Mesenchymal stem cell (in vitro differentiated cells and primary cell): ENCODE results near the gene ZNF365.

Source experiments
- DNase-seq: peaks from one replicate; pipeline ENCODE4 v3.0.0-alpha.2; 2013
- H2AFZ ChIP-seq: one replicate; pipeline ENCODE4 v1.6.1; 2013; ENCODE audit warnings: low read depth, mild to moderate bottlenecking, control low read depth, inconsistent platforms, low read length, moderate library complexity
- H2AK5ac ChIP-seq: 2 replicates; pipeline ENCODE4 v1.6.1; 2013; ENCODE audit warnings: low read length, moderate library complexity, mild to moderate bottlenecking, inconsistent platforms; ENCODE audit not compliant: severe bottlenecking
- H2BK120ac ChIP-seq: one replicate; pipeline ENCODE4 v1.6.1; 2013; ENCODE audit warnings: low read depth, mild to moderate bottlenecking, inconsistent platforms, low read length, moderate library complexity
- H2BK12ac ChIP-seq, 2 experiments: one replicate each; pipeline ENCODE4 v1.6.1; 2013; ENCODE audit warnings: inconsistent platforms in 2 of 2, low read length in 2 of 2, mild to moderate bottlenecking in 2 of 2, moderate library complexity in 2 of 2, control low read depth in 1 of 2
- H2BK15ac ChIP-seq: one replicate; pipeline ENCODE4 v1.6.1; 2013; ENCODE audit warnings: mild to moderate bottlenecking, low read depth, inconsistent platforms; ENCODE audit not compliant: poor library complexity, severe bottlenecking
- H2BK5ac ChIP-seq: 2 replicates; pipeline ENCODE4 v1.6.1; 2013; ENCODE audit warnings: low read depth, mild to moderate bottlenecking, low read length, control low read depth, inconsistent platforms; ENCODE audit not compliant: poor library complexity, severe bottlenecking
- H3K14ac ChIP-seq, 2 experiments: one replicate each; pipeline ENCODE4 v1.6.1; 2013; ENCODE audit warnings: inconsistent platforms in 2 of 2, low read length in 2 of 2, control low read depth in 1 of 2, mild to moderate bottlenecking in 1 of 2, moderate library complexity in 1 of 2
- H3K18ac ChIP-seq, 2 experiments: one replicate each; pipeline ENCODE4 v1.6.1; 2013; ENCODE audit warnings: inconsistent platforms in 2 of 2, low read length in 2 of 2, control low read depth in 1 of 2, low read depth in 1 of 2, mild to moderate bottlenecking in 1 of 2
- H3K23ac ChIP-seq, 2 experiments: one replicate each; pipeline ENCODE4 v1.6.1; 2013; ENCODE audit warnings: inconsistent platforms in 2 of 2, low read length in 2 of 2, mild to moderate bottlenecking in 2 of 2, moderate library complexity in 2 of 2, control low read depth in 1 of 2
- H3K27ac ChIP-seq: 2 replicates; pipeline ENCODE4 v1.5.1; 2013; ENCODE audit warnings: mild to moderate bottlenecking, moderate library complexity, low read length, control low read depth, inconsistent platforms; ENCODE audit not compliant: poor library complexity, severe bottlenecking
- H3K27me3 ChIP-seq, 2 experiments: 2 replicates each; pipeline versions ENCODE4 v1.6.1 to v1.7.0; 2013; ENCODE audit warnings: low read length in 2 of 2, mild to moderate bottlenecking in 2 of 2, moderate library complexity in 2 of 2, control low read depth in 1 of 2, inconsistent platforms in 1 of 2; ENCODE audit not compliant: control insufficient read depth in 1 of 2, insufficient read depth in 1 of 2
- H3K36me3 ChIP-seq, 2 experiments: 2 replicates each; pipeline versions ENCODE4 v1.6.1 to v1.7.0; 2013; ENCODE audit warnings: low read length in 2 of 2, control low read depth in 1 of 2, inconsistent platforms in 1 of 2, low read depth in 1 of 2, mild to moderate bottlenecking in 1 of 2; ENCODE audit not compliant: insufficient read depth in 2 of 2, control insufficient read depth in 1 of 2
- H3K4ac ChIP-seq, 2 experiments: one replicate each; pipeline ENCODE4 v1.6.1; 2013; ENCODE audit warnings: inconsistent platforms in 2 of 2, low read length in 2 of 2, mild to moderate bottlenecking in 2 of 2, moderate library complexity in 2 of 2, control low read depth in 1 of 2, low read depth in 1 of 2
- H3K4me1 ChIP-seq: 2 replicates; pipeline ENCODE4 v1.6.1; 2013; ENCODE audit warnings: low read depth, low read length, control low read depth; ENCODE audit not compliant: control insufficient read depth, insufficient read depth
- H3K4me2 ChIP-seq: 2 replicates; pipeline ENCODE4 v1.6.1; 2013; ENCODE audit warnings: low read length, mild to moderate bottlenecking, inconsistent platforms; ENCODE audit not compliant: poor library complexity, severe bottlenecking
- H3K4me3 ChIP-seq, 2 experiments: 2 replicates each; pipeline versions ENCODE4 v1.5.1 to v1.7.0; 2013; ENCODE audit warnings: low read length in 2 of 2, mild to moderate bottlenecking in 2 of 2, control low read depth in 1 of 2, low read depth in 1 of 2; ENCODE audit not compliant: insufficient read depth in 1 of 2
- H3K79me1 ChIP-seq: replicated peaks from 2 replicates; pipeline ENCODE4 v1.6.1; 2013; ENCODE audit warnings: mild to moderate bottlenecking, control low read depth, low read length, inconsistent platforms; ENCODE audit not compliant: poor library complexity, severe bottlenecking
- H3K9ac ChIP-seq: 2 replicates; pipeline ENCODE4 v1.7.0; 2013; ENCODE audit warnings: mild to moderate bottlenecking, low read length, moderate library complexity
- H3K9me3 ChIP-seq: 2 replicates; pipeline ENCODE4 v1.7.0; 2013; ENCODE audit warnings: mild to moderate bottlenecking, low read length; ENCODE audit not compliant: control insufficient read depth
- H4K8ac ChIP-seq: one replicate; pipeline ENCODE4 v1.6.1; 2013; ENCODE audit warnings: inconsistent platforms, mild to moderate bottlenecking, low read length, moderate library complexity
- H4K91ac ChIP-seq: one replicate; pipeline ENCODE4 v1.6.1; 2013; ENCODE audit warnings: mild to moderate bottlenecking, low read length, inconsistent platforms
- WGBS: methylation state at CpG from one replicate; pipeline ENCODE4 v1.1.7; 2013; ENCODE audit warnings: mixed read lengths; 5-methylcytosine and 5-hydroxymethylcytosine counted together

The ZNF365 gene

DNA sequence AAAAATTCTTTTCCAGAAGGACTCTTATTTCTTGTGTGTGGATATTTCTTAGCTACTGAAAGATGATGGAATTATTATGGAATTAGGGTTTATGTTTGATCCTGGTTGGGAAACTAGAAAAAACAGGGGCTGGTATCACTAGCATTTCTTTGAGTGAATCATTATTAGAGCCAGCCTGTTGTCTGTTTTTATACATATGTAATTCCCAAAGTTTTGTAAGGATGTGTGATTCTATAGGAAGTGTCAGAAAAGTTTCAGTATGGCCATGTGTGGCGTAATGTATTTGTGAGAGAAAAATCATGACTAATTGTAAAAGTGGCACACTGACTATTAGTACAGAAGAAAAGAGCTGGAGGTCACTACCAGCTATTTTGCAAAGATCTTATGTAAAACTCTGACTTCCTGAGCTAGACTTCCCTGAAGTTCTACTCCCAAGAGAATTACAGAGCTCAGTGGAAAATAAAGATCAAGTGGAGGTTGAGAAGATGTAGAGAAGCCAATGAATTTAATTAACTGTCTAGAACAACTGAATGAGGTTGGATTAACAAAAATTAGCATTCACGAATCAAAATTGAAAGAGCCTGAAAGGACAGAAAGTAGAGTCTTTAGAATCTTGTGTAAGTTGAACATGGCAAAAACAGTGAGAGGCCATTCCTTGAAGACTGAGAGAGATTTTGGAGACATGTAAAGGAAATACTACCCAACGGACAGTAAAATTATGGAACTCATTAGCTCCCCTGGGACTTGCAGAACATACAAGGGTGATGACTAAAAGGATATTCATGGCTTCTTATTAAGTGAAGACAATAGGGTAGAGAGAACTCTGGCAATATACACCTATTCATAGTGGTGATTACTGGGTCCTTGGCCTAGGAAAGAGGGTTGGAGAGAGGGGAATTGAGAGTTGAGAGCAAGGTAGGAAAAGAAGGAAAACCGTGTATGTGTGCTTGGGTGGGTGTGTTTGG, 12.5 kb downstream of the ZNF365 start:
- no peak for DNase-seq
- Histone ChIP-seq H2AK5ac (no peak overlapping the region), H3K9me3 (no peaks in the 10 kb centered on the region), H3K18ac (no peak overlapping the region), H2BK12ac (no peak overlapping the region), H3K36me3 (no peaks in the 10 kb centered on the region), H3K4me3 (no peak overlapping the region), H2BK5ac (no peak overlapping the region), H3K4ac (no peak overlapping the region), H3K79me1 (no peaks in the 10 kb centered on the region), H3K23ac (no peak overlapping the region), H3K27me3 (no peaks in the 10 kb centered on the region), H2BK120ac (no peak overlapping the region), H3K14ac (no peak overlapping the region), H3K27ac (no peak overlapping the region), H3K9ac (no peak overlapping the region), H3K4me1 (peaks cover 2% of the 10 kb centered on the region), H4K91ac (no peak overlapping the region), H3K4me2 (no peak overlapping the region), H4K8ac (no peak overlapping the region), H2AFZ (no peak overlapping the region), H2BK15ac (no peak overlapping the region)
- WGBS: 91% methylated on average over 4 of the region's 4 CpGs

DNA sequence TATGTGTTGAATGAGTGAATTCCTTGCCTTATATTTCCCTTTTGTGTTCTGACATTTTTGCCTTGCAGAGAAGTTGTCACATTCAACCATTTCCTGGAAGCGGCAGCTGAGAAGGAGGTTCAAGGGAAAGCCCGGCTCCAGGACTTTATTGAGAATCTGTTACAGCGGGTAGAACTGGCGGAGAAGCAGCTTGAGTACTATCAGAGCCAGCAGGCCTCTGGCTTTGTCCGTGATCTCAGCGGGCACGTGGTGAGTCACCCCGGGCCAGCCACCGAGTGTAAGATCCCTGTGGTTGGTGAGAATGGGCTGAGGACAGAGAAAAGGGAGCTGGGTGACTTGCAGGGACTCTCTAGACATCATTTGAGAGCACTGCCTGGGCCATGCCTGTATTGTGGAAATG, 14.2 kb downstream of the ZNF365 start:
- no peak overlapping the region for H4K8ac ChIP-seq
- no peak overlapping the region for H2BK12ac ChIP-seq
- H2BK120ac ChIP-seq: no peak overlapping the region
- no peak overlapping the region for H2BK5ac ChIP-seq
- no peaks in the 10 kb centered on the region for H3K27me3 ChIP-seq
- H3K9me3 ChIP-seq: no peaks in the 10 kb centered on the region
- no peak for DNase-seq
- H3K4me3 ChIP-seq: no peak overlapping the region
- H2AFZ ChIP-seq: no peak overlapping the region
- no peak overlapping the region for H3K23ac ChIP-seq
- H3K18ac ChIP-seq: no peak overlapping the region
- WGBS: 73% methylated on average over 9 of the region's 9 CpGs
- no peak overlapping the region for H3K14ac ChIP-seq
- H3K9ac ChIP-seq: no peak overlapping the region
- no peaks in the 10 kb centered on the region for H3K79me1 ChIP-seq
- no peaks in the 10 kb centered on the region for H3K36me3 ChIP-seq
- no peak overlapping the region for H3K4ac ChIP-seq
- no peak overlapping the region for H4K91ac ChIP-seq
- no peak overlapping the region for H2AK5ac ChIP-seq
- H2BK15ac ChIP-seq: no peak overlapping the region
- no peak overlapping the region for H3K4me2 ChIP-seq
- H3K4me1 ChIP-seq: no peaks in the 10 kb centered on the region
- H3K27ac ChIP-seq: no peak overlapping the region

DNA sequence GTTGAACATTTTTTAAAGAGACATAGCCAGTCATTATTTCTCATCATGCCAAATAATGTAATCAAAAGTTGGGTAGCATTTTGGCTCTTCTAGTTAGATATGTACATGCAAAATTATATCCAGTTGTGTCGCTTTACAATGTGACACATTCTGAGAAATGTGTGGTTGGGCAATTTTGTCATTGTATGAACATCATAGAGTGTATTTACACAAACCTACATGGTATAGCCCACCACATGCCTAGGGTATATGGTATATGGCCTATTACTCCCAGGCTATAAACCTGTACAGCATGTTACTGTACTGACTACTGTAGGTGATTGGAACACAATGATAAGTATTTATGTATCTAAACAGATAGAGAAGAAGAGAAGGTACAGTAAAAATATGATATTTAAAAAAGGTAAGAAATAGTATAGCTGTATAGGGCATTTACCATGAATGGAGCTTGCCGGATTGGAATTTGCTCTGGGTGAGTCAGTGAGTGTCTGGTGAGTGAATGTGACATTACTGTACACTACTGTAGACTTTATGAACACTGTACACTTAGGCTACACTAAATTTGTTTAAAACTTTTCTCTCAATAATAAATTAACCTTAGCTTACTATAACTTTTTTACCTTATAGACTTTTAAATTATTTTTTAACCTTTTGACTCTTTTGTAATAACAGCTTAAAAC, 16.5 kb downstream of the ZNF365 start:
- 75% methylated on average over 2 of the region's 2 CpGs for WGBS
- no peaks in the 10 kb centered on the region for H3K4me1 ChIP-seq
- no peaks in the 10 kb centered on the region for H3K36me3 ChIP-seq
- H3K27ac ChIP-seq: no peak overlapping the region
- H2BK12ac ChIP-seq: no peak overlapping the region
- H3K4me2 ChIP-seq: no peak overlapping the region
- H2BK120ac ChIP-seq: no peak overlapping the region
- no peak overlapping the region for H3K18ac ChIP-seq
- no peak overlapping the region for H2AK5ac ChIP-seq
- H3K9me3 ChIP-seq: no peaks in the 10 kb centered on the region
- no peak overlapping the region for H3K4me3 ChIP-seq
- no peak overlapping the region for H3K14ac ChIP-seq
- no peak overlapping the region for H3K4ac ChIP-seq
- H3K9ac ChIP-seq: no peak overlapping the region
- H2BK15ac ChIP-seq: no peak overlapping the region
- H3K23ac ChIP-seq: no peak overlapping the region
- DNase-seq: no peak
- no peak overlapping the region for H2AFZ ChIP-seq
- no peak overlapping the region for H4K91ac ChIP-seq
- no peaks in the 10 kb centered on the region for H3K79me1 ChIP-seq
- no peak overlapping the region for H2BK5ac ChIP-seq
- H3K27me3 ChIP-seq: no peaks in the 10 kb centered on the region
- no peak overlapping the region for H4K8ac ChIP-seq

DNA sequence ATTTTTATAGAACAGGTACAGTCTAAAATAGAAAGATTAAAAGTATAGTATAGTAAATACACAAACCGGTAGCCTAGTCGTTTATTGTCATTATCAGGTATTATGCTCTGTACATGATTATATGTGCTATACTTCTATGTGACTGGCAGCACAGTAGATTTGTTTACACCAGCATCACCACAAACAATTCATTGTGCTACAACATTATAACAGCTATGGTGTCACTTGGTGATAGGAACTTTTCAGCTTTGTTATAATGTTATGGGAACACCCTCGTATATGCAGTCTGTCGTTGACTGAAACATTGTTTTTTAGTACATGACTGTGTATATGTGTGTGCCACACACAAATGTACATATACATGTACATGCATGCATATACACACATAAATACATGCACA, 19.1 kb downstream of the ZNF365 start:
- Histone ChIP-seq H2BK120ac (no peak overlapping the region), H3K23ac (no peak overlapping the region), H2BK15ac (no peak overlapping the region), H3K27ac (no peak overlapping the region), H3K9ac (no peak overlapping the region), H3K36me3 (no peaks in the 10 kb centered on the region), H2BK12ac (no peak overlapping the region), H3K4me2 (no peak overlapping the region), H3K4me3 (no peak overlapping the region), H3K4ac (no peak overlapping the region), H3K4me1 (no peaks in the 10 kb centered on the region), H3K27me3 (no peaks in the 10 kb centered on the region), H3K14ac (no peak overlapping the region), H3K18ac (no peak overlapping the region), H2AK5ac (no peak overlapping the region), H2AFZ (no peak overlapping the region), H4K91ac (no peak overlapping the region), H2BK5ac (no peak overlapping the region), H3K79me1 (no peaks in the 10 kb centered on the region), H3K9me3 (no peaks in the 10 kb centered on the region), H4K8ac (no peak overlapping the region)
- no peak for DNase-seq
- no CpG with 5 or more reads among the region's 4 CpGs for WGBS
